Esophagus muscularis mucosa (tissue), 4 donors: Measurements from ENCODE around the gene GCK.

Experiments used
- EP300 ChIP-seq: sonication (generic); formaldehyde crosslinking; IDR thresholded peaks from one replicate; pipeline ENCODE4 v1.6.1; 2017; ENCODE audit warnings: antibody characterized with exemption
- POLR2A ChIP-seq: fragments of 450-650 bp; IDR thresholded peaks from one replicate; pipeline ENCODE4 v1.6.1; 2017; ENCODE audit warnings: antibody characterized with exemption, moderate library complexity, mild to moderate bottlenecking, low read depth
- POLR2AphosphoS5 ChIP-seq, 2 donors: sonication (generic); formaldehyde crosslinking; IDR thresholded peaks; one replicate each; pipeline ENCODE4 v1.6.1; 2017; ENCODE audit warnings: antibody characterized with exemption in 2 of 2
- TF ChIP-seq, protein P1 (sequence below), 3 experiments: fragments of 200-600 bp in 2 of 3; fragments of 450-650 bp in 1 of 3; sonication (generic) in 2 of 3; IDR thresholded peaks; one replicate each; pipeline ENCODE4 v1.5.1; 2017 to 2019; ENCODE audit warnings: antibody characterized with exemption in 3 of 3, mild to moderate bottlenecking in 2 of 3, moderate library complexity in 1 of 3

DNA sequence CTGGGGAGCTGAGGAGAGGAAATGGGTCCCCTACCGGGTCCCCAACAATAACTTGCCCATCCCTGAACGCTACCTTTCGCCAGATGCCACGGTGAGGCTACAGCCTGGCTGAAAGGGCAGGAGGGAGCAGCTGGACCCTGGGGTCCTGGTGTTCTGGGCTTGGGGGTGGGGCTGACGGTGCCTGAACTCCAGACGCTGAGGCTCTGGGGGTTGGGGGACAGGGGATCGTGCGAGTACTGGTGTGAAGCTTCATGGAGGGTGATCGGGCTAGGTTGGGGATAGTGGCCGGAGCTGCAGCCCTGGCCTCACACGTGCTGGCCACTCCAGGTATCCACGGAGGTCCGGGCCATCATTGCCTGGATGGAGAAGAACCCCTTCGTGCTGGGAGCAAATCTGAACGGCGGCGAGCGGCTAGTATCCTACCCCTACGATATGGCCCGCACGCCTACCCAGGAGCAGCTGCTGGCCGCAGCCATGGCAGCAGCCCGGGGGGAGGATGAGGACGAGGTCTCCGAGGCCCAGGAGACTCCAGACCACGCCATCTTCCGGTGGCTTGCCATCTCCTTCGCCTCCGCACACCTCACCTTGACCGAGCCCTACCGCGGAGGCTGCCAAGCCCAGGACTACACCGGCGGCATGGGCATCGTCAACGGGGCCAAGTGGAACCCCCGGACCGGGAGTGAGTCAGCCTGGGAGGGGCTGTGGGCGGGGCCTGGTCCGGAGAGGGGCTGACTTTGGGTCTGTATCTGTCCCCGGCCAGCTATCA lies 76.8 kb downstream of the GCK start:
- TF ChIP-seq, protein P1, sequence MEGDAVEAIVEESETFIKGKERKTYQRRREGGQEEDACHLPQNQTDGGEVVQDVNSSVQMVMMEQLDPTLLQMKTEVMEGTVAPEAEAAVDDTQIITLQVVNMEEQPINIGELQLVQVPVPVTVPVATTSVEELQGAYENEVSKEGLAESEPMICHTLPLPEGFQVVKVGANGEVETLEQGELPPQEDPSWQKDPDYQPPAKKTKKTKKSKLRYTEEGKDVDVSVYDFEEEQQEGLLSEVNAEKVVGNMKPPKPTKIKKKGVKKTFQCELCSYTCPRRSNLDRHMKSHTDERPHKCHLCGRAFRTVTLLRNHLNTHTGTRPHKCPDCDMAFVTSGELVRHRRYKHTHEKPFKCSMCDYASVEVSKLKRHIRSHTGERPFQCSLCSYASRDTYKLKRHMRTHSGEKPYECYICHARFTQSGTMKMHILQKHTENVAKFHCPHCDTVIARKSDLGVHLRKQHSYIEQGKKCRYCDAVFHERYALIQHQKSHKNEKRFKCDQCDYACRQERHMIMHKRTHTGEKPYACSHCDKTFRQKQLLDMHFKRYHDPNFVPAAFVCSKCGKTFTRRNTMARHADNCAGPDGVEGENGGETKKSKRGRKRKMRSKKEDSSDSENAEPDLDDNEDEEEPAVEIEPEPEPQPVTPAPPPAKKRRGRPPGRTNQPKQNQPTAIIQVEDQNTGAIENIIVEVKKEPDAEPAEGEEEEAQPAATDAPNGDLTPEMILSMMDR (IDR thresholded peaks at IDR 0.05) = no peak
- TF ChIP-seq POLR2A (no peak), EP300 (no peak), POLR2AphosphoS5 (IDR thresholded peaks at IDR 0.05) (no peak)
